Liver (tissue), 3 donors: ENCODE results near the gene PPP2R5A.

ENCODE experiments used
- CTCF ChIP-seq: fragments of 150-350 bp; IDR thresholded peaks from 2 replicates; pipeline ENCODE4 v1.5.1; 2017; ENCODE audit warnings: improper control_type of control experiment, low read depth, low read length; ENCODE audit not compliant: missing input control
- FOXA1 ChIP-seq: IDR thresholded peaks from 2 replicates; pipeline ENCODE4 v1.6.1; 2016; ENCODE audit warnings: antibody characterized with exemption
- HNF4G ChIP-seq: IDR thresholded peaks from 2 replicates; pipeline ENCODE4 v1.6.1; 2016; ENCODE audit warnings: antibody characterized with exemption
- MAX ChIP-seq: IDR thresholded peaks from 2 replicates; pipeline ENCODE4 v1.6.1; 2016; ENCODE audit warnings: antibody characterized with exemption
- RAD21 ChIP-seq, 2 donors: IDR thresholded peaks; 2 replicates each; pipeline ENCODE4 v1.6.1; 2016; ENCODE audit warnings: antibody characterized with exemption in 2 of 2, mild to moderate bottlenecking in 2 of 2
- SP1 ChIP-seq: IDR thresholded peaks from 2 replicates; pipeline ENCODE4 v1.6.1; 2018; ENCODE audit warnings: antibody characterized with exemption, mild to moderate bottlenecking
- TAF1 ChIP-seq: conservative IDR thresholded peaks from 2 replicates; pipeline ENCODE4 v1.6.1; 2016; ENCODE audit warnings: antibody characterized with exemption, mild to moderate bottlenecking
- YY1 ChIP-seq: IDR thresholded peaks from 2 replicates; pipeline ENCODE4 v1.6.1; 2016; ENCODE audit warnings: antibody characterized with exemption, mild to moderate bottlenecking
- TF ChIP-seq, protein P1 (sequence below): IDR thresholded peaks from 2 replicates; pipeline ENCODE4 v1.6.1; 2016; ENCODE audit warnings: antibody characterized with exemption, mild to moderate bottlenecking
- donor health status: healthy.
- donor health status: healthy.

DNA sequence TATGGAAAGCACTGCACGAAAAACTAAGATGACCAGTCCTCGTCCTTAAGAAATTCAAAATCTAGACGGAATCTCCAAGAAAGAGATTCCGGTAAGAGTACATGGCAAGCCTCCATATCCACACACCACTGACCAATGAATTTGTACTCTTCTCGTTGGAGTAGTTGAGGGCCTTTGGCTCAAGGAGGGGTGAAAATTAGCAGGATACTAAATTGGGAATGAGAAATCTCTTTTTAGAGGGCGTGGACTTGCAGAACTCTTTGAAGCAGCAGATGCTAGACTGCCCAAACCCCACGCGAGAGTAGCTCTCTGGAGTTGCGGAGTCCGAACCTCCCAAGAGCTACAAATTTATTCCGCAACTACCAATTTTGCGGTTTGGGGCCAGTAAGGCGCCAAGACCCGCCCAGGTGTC is 872 bp upstream of the PPP2R5A start:
- no peak for TF ChIP-seq CTCF
- TF ChIP-seq HNF4G: no peak
- TF ChIP-seq, protein P1, sequence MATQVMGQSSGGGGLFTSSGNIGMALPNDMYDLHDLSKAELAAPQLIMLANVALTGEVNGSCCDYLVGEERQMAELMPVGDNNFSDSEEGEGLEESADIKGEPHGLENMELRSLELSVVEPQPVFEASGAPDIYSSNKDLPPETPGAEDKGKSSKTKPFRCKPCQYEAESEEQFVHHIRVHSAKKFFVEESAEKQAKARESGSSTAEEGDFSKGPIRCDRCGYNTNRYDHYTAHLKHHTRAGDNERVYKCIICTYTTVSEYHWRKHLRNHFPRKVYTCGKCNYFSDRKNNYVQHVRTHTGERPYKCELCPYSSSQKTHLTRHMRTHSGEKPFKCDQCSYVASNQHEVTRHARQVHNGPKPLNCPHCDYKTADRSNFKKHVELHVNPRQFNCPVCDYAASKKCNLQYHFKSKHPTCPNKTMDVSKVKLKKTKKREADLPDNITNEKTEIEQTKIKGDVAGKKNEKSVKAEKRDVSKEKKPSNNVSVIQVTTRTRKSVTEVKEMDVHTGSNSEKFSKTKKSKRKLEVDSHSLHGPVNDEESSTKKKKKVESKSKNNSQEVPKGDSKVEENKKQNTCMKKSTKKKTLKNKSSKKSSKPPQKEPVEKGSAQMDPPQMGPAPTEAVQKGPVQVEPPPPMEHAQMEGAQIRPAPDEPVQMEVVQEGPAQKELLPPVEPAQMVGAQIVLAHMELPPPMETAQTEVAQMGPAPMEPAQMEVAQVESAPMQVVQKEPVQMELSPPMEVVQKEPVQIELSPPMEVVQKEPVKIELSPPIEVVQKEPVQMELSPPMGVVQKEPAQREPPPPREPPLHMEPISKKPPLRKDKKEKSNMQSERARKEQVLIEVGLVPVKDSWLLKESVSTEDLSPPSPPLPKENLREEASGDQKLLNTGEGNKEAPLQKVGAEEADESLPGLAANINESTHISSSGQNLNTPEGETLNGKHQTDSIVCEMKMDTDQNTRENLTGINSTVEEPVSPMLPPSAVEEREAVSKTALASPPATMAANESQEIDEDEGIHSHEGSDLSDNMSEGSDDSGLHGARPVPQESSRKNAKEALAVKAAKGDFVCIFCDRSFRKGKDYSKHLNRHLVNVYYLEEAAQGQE: no peak
- TF ChIP-seq YY1: no peak
- no peak for TF ChIP-seq SP1
- TF ChIP-seq TAF1: no peak
- peak; percentile 7 for TF ChIP-seq FOXA1
- no peak for TF ChIP-seq MAX
- TF ChIP-seq RAD21 (IDR thresholded peaks at IDR 0.05): peak; percentile 22 to 36
